H9 (cell line): ENCODE data around the gene HS6ST3. TPM values are rescaled to one million over a fixed set of nuclear protein-coding genes. Genes with fewer than 3 reads are reported as not detected.

Experiments
- DNase-seq: peaks from one replicate; pipeline ENCODE4 v3.0.0-alpha.2; 2017
- H2AFZ ChIP-seq: one replicate; pipeline ENCODE4 v1.6.1; 2013; ENCODE audit warnings: mild to moderate bottlenecking, low read length, control low read depth, moderate library complexity
- H2AK5ac ChIP-seq: 2 replicates; pipeline ENCODE4 v1.6.1; 2013; ENCODE audit warnings: low read length, control low read depth, mixed read lengths; ENCODE audit not compliant: insufficient read length
- H2BK120ac ChIP-seq: one replicate; pipeline ENCODE4 v1.6.1; 2013; ENCODE audit warnings: low read depth, mild to moderate bottlenecking, low read length, control low read depth, inconsistent platforms; ENCODE audit not compliant: poor library complexity, severe bottlenecking
- H2BK12ac ChIP-seq: 2 replicates; pipeline ENCODE4 v1.6.1; 2013; ENCODE audit warnings: low read length, control low read depth, mixed read lengths, low read depth; ENCODE audit not compliant: insufficient read length
- H2BK15ac ChIP-seq: 2 replicates; pipeline ENCODE4 v1.6.1; 2013; ENCODE audit warnings: low read depth, low read length, control low read depth
- H2BK20ac ChIP-seq: one replicate; pipeline ENCODE4 v1.6.1; 2013; ENCODE audit warnings: low read depth, mild to moderate bottlenecking, low read length, control low read depth, inconsistent platforms; ENCODE audit not compliant: poor library complexity, severe bottlenecking
- H2BK5ac ChIP-seq: 2 replicates; pipeline ENCODE4 v1.6.1; 2013; ENCODE audit warnings: low read length, control low read depth, mixed read lengths; ENCODE audit not compliant: insufficient read length
- H3K14ac ChIP-seq: 2 replicates; pipeline ENCODE4 v1.6.1; 2013; ENCODE audit warnings: low read length, control low read depth; ENCODE audit not compliant: insufficient read depth
- H3K18ac ChIP-seq: 2 replicates; pipeline ENCODE4 v1.6.1; 2013; ENCODE audit warnings: low read depth, mild to moderate bottlenecking, mixed read lengths, low read length, control low read depth; ENCODE audit not compliant: insufficient read length
- H3K23ac ChIP-seq: 2 replicates; pipeline ENCODE4 v1.6.1; 2013; ENCODE audit warnings: low read length, control low read depth, mixed read lengths, low read depth; ENCODE audit not compliant: insufficient read length
- H3K23me2 ChIP-seq: 2 replicates; pipeline ENCODE4 v1.6.1; 2013; ENCODE audit warnings: low read depth, mild to moderate bottlenecking, mixed read lengths, low read length, control low read depth; ENCODE audit not compliant: insufficient read length, poor library complexity, severe bottlenecking
- H3K27ac ChIP-seq: 2 replicates; pipeline ENCODE4 v1.5.1; 2013; ENCODE audit warnings: low read length, control low read depth, mixed read lengths, low read depth; ENCODE audit not compliant: insufficient read length
- H3K27me3 ChIP-seq: 2 replicates; pipeline ENCODE4 v1.6.1; 2013; ENCODE audit warnings: low read length, control low read depth, inconsistent platforms; ENCODE audit not compliant: insufficient read depth
- H3K4ac ChIP-seq: 2 replicates; pipeline ENCODE4 v1.6.1; 2013; ENCODE audit warnings: low read depth, mild to moderate bottlenecking, control low read depth, inconsistent platforms, low read length, moderate library complexity
- H3K4me1 ChIP-seq: 2 replicates; pipeline ENCODE4 v1.6.1; 2013; ENCODE audit warnings: low read length, control low read depth, inconsistent platforms; ENCODE audit not compliant: insufficient read depth
- H3K4me2 ChIP-seq: 2 replicates; pipeline ENCODE4 v1.6.1; 2013; ENCODE audit warnings: low read length, control low read depth, mixed read lengths; ENCODE audit not compliant: insufficient read length, insufficient read depth
- H3K56ac ChIP-seq: 2 replicates; pipeline ENCODE4 v1.6.1; 2013; ENCODE audit warnings: low read depth, mild to moderate bottlenecking, mixed read lengths, low read length, control low read depth; ENCODE audit not compliant: insufficient read length
- H3K79me1 ChIP-seq: 2 replicates; pipeline ENCODE4 v1.6.1; 2013; ENCODE audit warnings: low read depth, mild to moderate bottlenecking, moderate library complexity, low read length, control low read depth, inconsistent platforms; ENCODE audit not compliant: insufficient read depth, poor library complexity, severe bottlenecking
- H3K79me2 ChIP-seq: 2 replicates; pipeline ENCODE4 v1.6.1; 2013; ENCODE audit warnings: low read length, control low read depth, inconsistent platforms; ENCODE audit not compliant: insufficient read depth
- H3K9ac ChIP-seq: 2 replicates; pipeline ENCODE4 v1.6.1; 2013; ENCODE audit warnings: low read length, control low read depth, mixed read lengths; ENCODE audit not compliant: insufficient read length; ENCODE audit errors: extremely low read depth
- H3K9me3 ChIP-seq: one replicate; pipeline ENCODE4 v1.6.1; 2013; ENCODE audit warnings: low read depth, low read length, inconsistent platforms; ENCODE audit not compliant: control insufficient read depth
- H3T11ph ChIP-seq: one replicate; pipeline ENCODE4 v1.6.1; 2013; ENCODE audit warnings: mild to moderate bottlenecking, low read length, control low read depth, inconsistent platforms
- H4K20me1 ChIP-seq: one replicate; pipeline ENCODE4 v1.6.1; 2013; ENCODE audit not compliant: control insufficient read depth, insufficient read length, insufficient read depth
- H4K5ac ChIP-seq: 2 replicates; pipeline ENCODE4 v1.6.1; 2013; ENCODE audit warnings: low read depth, mild to moderate bottlenecking, mixed read lengths, low read length, control low read depth; ENCODE audit not compliant: insufficient read length
- H4K8ac ChIP-seq: replicated peaks from 2 replicates; pipeline ENCODE4 v1.6.1; 2013; ENCODE audit warnings: low read length, control low read depth, mixed read lengths, low read depth; ENCODE audit not compliant: insufficient read length
- H4K91ac ChIP-seq: 2 replicates; pipeline ENCODE4 v1.6.1; 2013; ENCODE audit warnings: low read depth, mild to moderate bottlenecking, moderate library complexity, mixed read lengths, low read length, control low read depth; ENCODE audit not compliant: insufficient read length
- H3K27ac Mint-ChIP-seq, 3 experiments: 2 replicates in 2 of 3; 3 replicates in 1 of 3; pipeline ENCODE4 v1.8.0; 2020 to 2021; ENCODE audit warnings: mixed read lengths in 3 of 3, mild to moderate bottlenecking in 1 of 3, moderate library complexity in 1 of 3
- H3K27me3 Mint-ChIP-seq: 2 replicates; pipeline ENCODE4 v1.8.0; 2021; ENCODE audit warnings: low read depth, mild to moderate bottlenecking, moderate library complexity, mixed read lengths
- H3K36me3 Mint-ChIP-seq, 3 experiments: 2 replicates in 2 of 3; 3 replicates in 1 of 3; pipeline ENCODE4 v1.8.0; 2020 to 2021; ENCODE audit warnings: low read depth in 3 of 3, mixed read lengths in 3 of 3; ENCODE audit not compliant: insufficient read depth in 1 of 3
- H3K4me1 Mint-ChIP-seq, 2 experiments: 2 replicates each; pipeline ENCODE4 v1.8.0; 2020; ENCODE audit warnings: mixed read lengths in 2 of 2
- H3K4me3 Mint-ChIP-seq, 2 experiments: 2 replicates in 1 of 2; 3 replicates in 1 of 2; pipeline ENCODE4 v1.8.0; 2020 to 2021; ENCODE audit warnings: mild to moderate bottlenecking in 2 of 2, mixed read lengths in 2 of 2, moderate library complexity in 1 of 2
- H3K9me3 Mint-ChIP-seq, 2 experiments: 2 replicates in 1 of 2; 3 replicates in 1 of 2; pipeline ENCODE4 v1.8.0; 2020; ENCODE audit warnings: mild to moderate bottlenecking in 2 of 2, mixed read lengths in 2 of 2, moderate library complexity in 1 of 2
- CTCF ChIP-seq: fragments of 200-600 bp; sonication (generic); conservative IDR thresholded peaks from 3 replicates; pipeline ENCODE4 v1.8.0; 2021; ENCODE audit warnings: antibody characterized with exemption, mild to moderate bottlenecking
- total RNA-seq: library from RNA; stranded (reverse); gene quantifications from 2 replicates; pipeline ENCODE4 v1.2.1, GENCODE V29; 2021

HS6ST3 gene
- total RNA-seq, 1 experiment from 2014 or later: 0.44 TPM

- no peak overlapping the region for H3K18ac ChIP-seq
- no peak overlapping the region for H4K8ac ChIP-seq
- H2BK120ac ChIP-seq: no peak overlapping the region
- H2BK15ac ChIP-seq: no peak overlapping the region
- no peak overlapping the region for H3K4ac ChIP-seq
- H3K4me3 Mint-ChIP-seq: no peak overlapping the region
- no peaks in the 10 kb centered on the region; the same call in 1 of the 2 replicates for H3K27me3 Mint-ChIP-seq
- H3K27me3 ChIP-seq: no peaks in the 10 kb centered on the region
- no peak overlapping the region for H3K9ac ChIP-seq
- H4K20me1 ChIP-seq: no peaks in the 10 kb centered on the region
- no peaks in the 10 kb centered on the region for H3K9me3 ChIP-seq
- H2AK5ac ChIP-seq: no peak overlapping the region
- H3K9me3 Mint-ChIP-seq: no peaks in the 10 kb centered on the region; a peak in 2 of 5 replicates
- no peak overlapping the region for H2BK12ac ChIP-seq
- H3K4me2 ChIP-seq: no peak overlapping the region
- DNase-seq: no peak
- no peaks in the 10 kb centered on the region for H3K4me1 ChIP-seq
- H4K5ac ChIP-seq: no peak overlapping the region
- no peaks in the 10 kb centered on the region for H3K23me2 ChIP-seq
- no peaks in the 10 kb centered on the region for H3K79me1 ChIP-seq
- no peak overlapping the region for H3T11ph ChIP-seq
- no peak overlapping the region for H2AFZ ChIP-seq
- no peak overlapping the region for H3K23ac ChIP-seq
- H4K91ac ChIP-seq: no peak overlapping the region
- H3K4me1 Mint-ChIP-seq: 0 out of 4 replicates have a peak, but pooled peaks cover 0 to 3% of the 10 kb centered on the region in 2 experiments
- TF ChIP-seq CTCF: no peak
- no peak overlapping the region for H3K56ac ChIP-seq
- no peak overlapping the region for H2BK20ac ChIP-seq
- no peak overlapping the region for H3K27ac ChIP-seq
- H3K27ac Mint-ChIP-seq: no peak overlapping the region
- H3K36me3 Mint-ChIP-seq: peaks cover 0 to 2% (median 0%) of the 10 kb centered on the region in 3 experiments; a peak in 1 of 7 replicates
- H3K79me2 ChIP-seq: no peaks in the 10 kb centered on the region
- H2BK5ac ChIP-seq: no peak overlapping the region
- H3K14ac ChIP-seq: no peak overlapping the region
Observed at GRCh38 chr13:96671073-96671472, 581.2 kb downstream of the HS6ST3 start.
